OCI-LY7 (cell line): ENCODE data around the gene VPS4B. TPM values are rescaled to one million over a fixed set of nuclear protein-coding genes. Genes with fewer than 3 reads are reported as not detected.
"Not testable (repeated sequence)": the region's sequence is repeated elsewhere in the genome, so short reads cannot be mapped to it uniquely, and the experiment has no call there.

Experiments
- BruUV-seq: library from RNA; stranded (reverse); fragments of 400-500 nt; replicated peaks from 2 replicates; lab custom pipeline; 2021; lab: Mats Ljungman, UMichigan
- CTCF ChIA-PET: fragments of 300-600 bp; sonication (Branson Sonifier 250); formaldehyde crosslinking; loops from one replicate; lab custom pipeline; 2022; ENCODE audit warnings: antibody characterized with exemption; ENCODE audit not compliant: unreplicated experiment; lab: Charles Lee
- POLR2A ChIA-PET: fragments of 300-600 bp; sonication (Branson Sonifier 250); formaldehyde crosslinking; loops from one replicate; lab custom pipeline; 2022; ENCODE audit warnings: antibody characterized with exemption; lab: Charles Lee
- DNase-seq: peaks from one replicate; pipeline ENCODE4 v3.0.0-alpha.2; 2015; ENCODE audit warnings: low spot score
- H2AFZ ChIP-seq: fragments of 200-600 bp; sonication (generic), shearing (Covaris generic); 2 replicates; pipeline ENCODE4 v1.6.1; 2014; ENCODE audit warnings: mild to moderate bottlenecking, antibody characterized with exemption, low read length, moderate library complexity
- H3K27ac ChIP-seq: fragments of 200-600 bp; sonication (generic); 2 replicates; pipeline ENCODE4 v1.5.1; 2014; ENCODE audit warnings: mixed run types, low read depth, mild to moderate bottlenecking, moderate library complexity, low read length, inconsistent platforms; ENCODE audit not compliant: poor library complexity, severe bottlenecking
- H3K36me3 ChIP-seq: fragments of 200-600 bp; sonication (generic); 2 replicates; pipeline ENCODE4 v1.6.1; 2014; ENCODE audit warnings: mild to moderate bottlenecking, antibody characterized with exemption, low read length, moderate library complexity, mixed read lengths; ENCODE audit not compliant: insufficient read depth
- H3K4me1 ChIP-seq: fragments of 200-600 bp; sonication (generic); 2 replicates; pipeline ENCODE4 v1.5.1; 2014; ENCODE audit warnings: mild to moderate bottlenecking, low read length; ENCODE audit not compliant: insufficient read depth, poor library complexity, severe bottlenecking
- H3K4me2 ChIP-seq: fragments of 200-600 bp; sonication (generic); 2 replicates; pipeline ENCODE4 v1.6.1; 2014; ENCODE audit warnings: mild to moderate bottlenecking, low read length
- H3K4me3 ChIP-seq: fragments of 200-600 bp; sonication (generic); 2 replicates; pipeline ENCODE4 v1.5.1; 2014; ENCODE audit warnings: mild to moderate bottlenecking, low read depth, low read length; ENCODE audit not compliant: poor library complexity, severe bottlenecking
- H3K79me2 ChIP-seq: fragments of 200-600 bp; sonication (generic); 2 replicates; pipeline ENCODE4 v1.6.1; 2016; ENCODE audit warnings: low read depth, mild to moderate bottlenecking, low read length, moderate library complexity, mixed read lengths; ENCODE audit not compliant: insufficient read depth
- H3K9me2 ChIP-seq: fragments of 200-600 bp; sonication (generic); 2 replicates; pipeline ENCODE4 v1.6.1; 2016; ENCODE audit warnings: mild to moderate bottlenecking, low read length, mixed read lengths; ENCODE audit not compliant: insufficient read depth
- H3K9me3 ChIP-seq: fragments of 200-600 bp; sonication (generic); 2 replicates; pipeline ENCODE4 v1.6.1; 2014; ENCODE audit warnings: mild to moderate bottlenecking, mixed run types, low read length, mixed read lengths
- H4K20me1 ChIP-seq: fragments of 200-600 bp; sonication (generic); 2 replicates; pipeline ENCODE4 v1.6.1; 2014; ENCODE audit warnings: mild to moderate bottlenecking, antibody characterized with exemption, low read length, moderate library complexity, mixed read lengths; ENCODE audit not compliant: insufficient read depth
- CTCF ChIP-seq: fragments of 200-600 bp; sonication (generic); conservative IDR thresholded peaks from 2 replicates; pipeline ENCODE4 v1.5.1; 2014; ENCODE audit warnings: mild to moderate bottlenecking, antibody characterized with exemption, low read length, moderate library complexity, mixed read lengths
- EZH2phosphoT487 ChIP-seq: fragments of 200-600 bp; sonication (generic); IDR thresholded peaks from 2 replicates; pipeline ENCODE4 v1.6.1; 2018; ENCODE audit warnings: low read depth, borderline replicate concordance, mild to moderate bottlenecking, mixed run types, antibody characterized with exemption, low read length, moderate library complexity, mixed read lengths
- intact Hi-C: fragments of 100-400 bp; cut with micrococcal nuclease; formaldehyde crosslinking; loops from one replicate; pipeline ENCODE4 v1.10.0; 2022; ENCODE audit not compliant: unreplicated experiment
- total RNA-seq, 2 experiments: library from RNA; depleted of rRNA in 1 of 2; stranded (reverse); fragments of >200 nt in 1 of 2; shearing (Covaris generic) in 1 of 2; gene quantifications; 2 replicates each; pipeline ENCODE4 v1.2.3, GENCODE V29; 2014 to 2022

Gene VPS4B
- total RNA-seq, 2 experiments from 2014 or later = 12.3 to 22.9 TPM

DNA sequence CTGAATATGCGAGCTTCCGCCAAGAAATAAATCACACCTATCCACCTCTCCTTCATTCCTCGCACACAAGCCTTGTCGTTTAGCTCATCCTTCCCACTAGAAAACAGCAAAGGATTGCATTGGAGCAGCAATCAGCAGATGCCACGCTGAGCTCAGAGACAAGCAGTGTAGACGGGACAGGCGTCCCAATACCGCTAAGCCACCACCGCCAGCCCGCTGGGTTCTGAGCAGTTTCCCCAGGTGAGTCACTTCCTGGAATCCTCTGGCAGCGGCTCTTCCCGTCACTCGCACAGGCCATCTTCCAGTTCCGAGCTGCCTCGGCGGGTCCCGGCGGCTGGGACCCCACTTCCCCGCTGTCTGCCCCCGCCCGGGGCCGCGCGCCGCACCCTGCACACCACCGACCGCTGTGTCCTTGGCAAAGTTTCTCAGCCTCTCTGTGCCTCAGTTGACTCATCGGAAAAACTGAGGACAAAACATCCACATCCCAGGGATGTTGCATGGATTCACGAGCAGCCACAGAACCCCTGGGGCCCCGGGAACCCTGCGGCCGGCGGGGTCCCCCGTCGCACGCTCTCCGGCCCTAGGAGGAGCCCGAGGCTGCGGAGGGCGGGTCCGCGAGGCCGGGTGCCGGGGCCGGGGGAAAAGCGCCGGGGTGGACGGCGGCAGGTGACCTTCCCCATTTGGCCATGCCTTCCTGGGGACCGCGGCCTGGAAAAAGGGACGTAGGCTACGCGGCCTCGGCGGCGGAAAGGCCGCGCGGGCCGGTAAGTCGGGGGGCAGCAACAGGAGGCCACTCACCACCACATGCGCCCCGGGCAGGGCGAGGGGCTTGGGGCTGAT lies 55.8 kb downstream of the VPS4B start:
- TF ChIP-seq CTCF (no peak), EZH2phosphoT487 (no peak)
- Histone ChIP-seq H4K20me1 (no peaks in the 10 kb centered on the region), H3K9me3 (no peaks in the 10 kb centered on the region), H3K4me3 (peak overlapping the region; percentile 85), H2AFZ (peak overlapping the region; percentile 76), H3K9me2 (no peaks in the 10 kb centered on the region), H3K4me2 (peak overlapping the region; percentile 99), H3K79me2 (no peaks in the 10 kb centered on the region), H3K4me1 (no peaks in the 10 kb centered on the region), H3K36me3 (peaks cover 9% of the 10 kb centered on the region), H3K27ac (no peak overlapping the region)
- POLR2A ChIA-PET = interaction anchor here (0.6 to 1.3 kb wide), 3 partner anchors 38 to 455 kb away, joined by 3 to 5 read pairs (median 3); no protein-coding TSS in a partner anchor
- CTCF ChIA-PET = no interaction called here
- DNase-seq = peak; percentile 22
- no TSS peak for BruUV-seq
- intact Hi-C loops = loop anchor here (2.0 kb wide), 1 partner anchor 56 kb away; the partner anchor contains the start of gene VPS4B

DNA sequence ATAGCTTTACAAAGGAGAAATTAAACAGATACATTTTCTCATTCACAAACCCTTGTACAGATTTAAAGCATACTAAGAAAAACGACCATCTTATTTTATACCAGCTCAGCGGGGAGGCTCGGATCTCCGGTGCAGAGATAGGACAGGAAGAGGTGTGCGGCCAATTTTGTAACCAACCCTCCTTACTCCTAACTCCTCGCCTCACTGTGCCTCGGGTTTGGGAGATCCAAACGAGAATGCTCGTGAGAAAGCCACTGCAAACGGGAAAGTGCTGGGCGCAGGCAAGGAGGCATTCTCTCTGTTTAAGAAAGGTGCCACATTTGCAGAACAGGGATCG lies 56.4 kb downstream of the VPS4B start:
- Histone ChIP-seq H3K9me3 (no peaks in the 10 kb centered on the region), H4K20me1 (no peaks in the 10 kb centered on the region), H2AFZ (peak overlapping the region; percentile 76; the same call in 1 of the 2 replicates), H3K36me3 (peaks cover 9% of the 10 kb centered on the region), H3K9me2 (no peaks in the 10 kb centered on the region), H3K79me2 (no peaks in the 10 kb centered on the region), H3K27ac (no peak overlapping the region), H3K4me1 (no peaks in the 10 kb centered on the region), H3K4me3 (peak overlapping the region; percentile 85), H3K4me2 (peak overlapping the region; percentile 99)
- no peak for TF ChIP-seq CTCF
- TF ChIP-seq EZH2phosphoT487 = no peak
- peak; percentile 8 for DNase-seq
- ChIA-PET POLR2A (interaction anchor here (0.6 to 1.3 kb wide), 4 partner anchors 39 to 844 kb away, joined by 3 to 5 read pairs (median 3); no protein-coding TSS in a partner anchor), CTCF (no interaction called here)
- BruUV-seq = no TSS peak
- intact Hi-C loops = loop anchor here (2.0 kb wide), 1 partner anchor 57 kb away; the partner anchor contains the start of gene VPS4B

GRCh38 chr18:63363951-63364350 lies 58.3 kb downstream of the VPS4B start:
- H4K20me1 ChIP-seq = no peaks in the 10 kb centered on the region
- no TSS peak for BruUV-seq
- H3K4me1 ChIP-seq = no peaks in the 10 kb centered on the region
- no peak overlapping the region for H3K4me2 ChIP-seq
- intact Hi-C loops = no loop called here
- no peaks in the 10 kb centered on the region for H3K79me2 ChIP-seq
- H3K36me3 ChIP-seq = peaks cover 17% of the 10 kb centered on the region
- no peaks in the 10 kb centered on the region for H3K9me3 ChIP-seq
- ChIA-PET CTCF (no interaction called here), POLR2A (interaction anchor here (0.6 kb wide), 1 partner anchor 40 kb away, joined by 3 read pairs; no protein-coding TSS in a partner anchor)
- H3K4me3 ChIP-seq = no peak overlapping the region
- no peak for TF ChIP-seq CTCF
- TF ChIP-seq EZH2phosphoT487 = no peak
- H3K27ac ChIP-seq = no peak overlapping the region
- H3K9me2 ChIP-seq = no peaks in the 10 kb centered on the region
- no peak overlapping the region for H2AFZ ChIP-seq
- DNase-seq = no peak

- H3K4me3 ChIP-seq, DNase-seq, intact Hi-C loops, H3K9me2 ChIP-seq, BruUV-seq, H4K20me1 ChIP-seq, H3K9me3 ChIP-seq, H3K4me1 ChIP-seq, H3K27ac ChIP-seq, H3K79me2 ChIP-seq, H3K4me2 ChIP-seq, H2AFZ ChIP-seq, CTCF ChIA-PET: not testable (repeated sequence)
- peaks cover 17% of the 10 kb centered on the region for H3K36me3 ChIP-seq
- POLR2A ChIA-PET = interaction anchor here (0.6 kb wide), 1 partner anchor 40 kb away, joined by 3 read pairs; no protein-coding TSS in a partner anchor
Measured at GRCh38 chr18:63363420-63363819, 58.9 kb downstream of the VPS4B start.
